Natural killer cell treated with Interleukin-12 subunit alpha and Interleukin-12 subunit beta and Interleukin-15 and Interleukin-18, amount 100 ng/mL, for 72 hours (primary cell): ENCODE measurements around the gene ELL. TPM values are rescaled to one million over a fixed set of nuclear protein-coding genes. Genes with fewer than 3 reads are reported as not detected.
"Not testable (repeated sequence)": the region's sequence is repeated elsewhere in the genome, so short reads cannot be mapped to it uniquely, and the experiment has no call there.

Source experiments
- ATAC-seq, 2 donors: fragments of 150-1000 bp; cut with Tn5 transposase in 1 of 2; sonication (Bioruptor Pico), chemical (Tn5 transposase) in 1 of 2; 2 replicates each; pipeline ENCODE4 v1.10.0; 2021
- DNase-seq: peaks from one replicate; pipeline ENCODE4 v3.0.0; 2022; ENCODE audit warnings: low spot score
- H3K27ac Mint-ChIP-seq, 2 donors: 1 replicate in 1 of 2; 2 replicates in 1 of 2; pipeline ENCODE4 v1.8.0; 2022; ENCODE audit warnings: mixed read lengths in 2 of 2, mild to moderate bottlenecking in 1 of 2, moderate library complexity in 1 of 2
- H3K27me3 Mint-ChIP-seq, 2 donors: 1 replicate in 1 of 2; 2 replicates in 1 of 2; pipeline ENCODE4 v1.8.0; 2022; ENCODE audit warnings: mixed read lengths in 2 of 2
- H3K36me3 Mint-ChIP-seq: one replicate; pipeline ENCODE4 v1.8.0; 2022; ENCODE audit warnings: mixed read lengths
- H3K4me1 Mint-ChIP-seq, 2 donors: 1 replicate in 1 of 2; 2 replicates in 1 of 2; pipeline ENCODE4 v1.8.0; 2022; ENCODE audit warnings: low read depth in 2 of 2, mixed read lengths in 2 of 2, mild to moderate bottlenecking in 1 of 2
- H3K4me3 Mint-ChIP-seq: one replicate; pipeline ENCODE4 v1.8.0; 2022; ENCODE audit warnings: mixed read lengths
- H3K9me3 Mint-ChIP-seq: 2 replicates; pipeline ENCODE4 v1.8.0; 2022; ENCODE audit warnings: mixed read lengths
- total RNA-seq, 2 donors: library from RNA; stranded (reverse); gene quantifications; one replicate each; pipeline ENCODE4 v1.2.3, GENCODE V29; 2022

The ELL gene
- total RNA-seq, 2 donors from 2014 or later = 52.3 to 75.2 TPM

DNA sequence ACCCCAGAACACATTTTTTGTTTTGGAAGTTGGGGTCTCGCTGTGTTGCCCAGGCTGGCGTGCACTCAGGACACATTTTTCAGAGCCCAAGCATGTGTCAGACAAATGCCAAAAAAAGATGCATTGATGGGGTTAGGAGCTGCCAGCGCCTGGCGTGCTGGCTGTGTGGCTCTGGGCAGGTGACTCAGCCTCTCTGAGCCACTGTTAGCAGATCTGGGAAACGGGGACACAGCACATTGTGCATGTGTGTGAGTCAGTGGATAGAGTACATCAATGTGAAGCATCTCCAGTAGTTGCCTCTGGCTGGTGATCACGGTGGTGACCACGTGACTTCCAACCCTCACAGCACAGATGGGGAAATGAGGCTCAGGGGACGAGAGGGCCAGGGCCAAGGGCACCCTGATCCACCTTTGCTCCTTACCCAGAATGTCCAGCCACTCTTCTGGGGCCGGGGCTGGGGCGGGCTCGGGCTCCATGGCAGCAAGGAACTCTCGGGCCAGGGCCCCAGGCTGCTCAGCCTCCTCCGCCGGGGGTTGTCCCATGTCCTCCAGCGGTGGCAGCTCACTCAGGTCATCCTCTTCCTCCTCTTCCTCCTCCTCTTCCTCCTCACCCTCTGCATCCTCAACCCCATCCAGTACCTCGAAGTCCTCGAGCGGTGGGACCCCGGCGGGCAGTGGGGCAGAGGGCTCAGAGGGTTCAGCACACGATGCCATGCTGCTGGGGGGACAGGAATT lies 19.6 kb upstream of the ELL start:
- no peaks in the 10 kb centered on the region for H3K36me3 Mint-ChIP-seq
- H3K9me3 Mint-ChIP-seq = no peaks in the 10 kb centered on the region
- peak overlapping the region; percentile 30 for H3K4me3 Mint-ChIP-seq
- DNase-seq (peak; percentile 40), ATAC-seq (no peak)
- H3K27me3 Mint-ChIP-seq = no peaks in the 10 kb centered on the region
- peaks cover 24 to 26% of the 10 kb centered on the region in 2 donors for H3K4me1 Mint-ChIP-seq
- peak overlapping the region in 1 of 2 donors; percentile 89 for H3K27ac Mint-ChIP-seq

DNA sequence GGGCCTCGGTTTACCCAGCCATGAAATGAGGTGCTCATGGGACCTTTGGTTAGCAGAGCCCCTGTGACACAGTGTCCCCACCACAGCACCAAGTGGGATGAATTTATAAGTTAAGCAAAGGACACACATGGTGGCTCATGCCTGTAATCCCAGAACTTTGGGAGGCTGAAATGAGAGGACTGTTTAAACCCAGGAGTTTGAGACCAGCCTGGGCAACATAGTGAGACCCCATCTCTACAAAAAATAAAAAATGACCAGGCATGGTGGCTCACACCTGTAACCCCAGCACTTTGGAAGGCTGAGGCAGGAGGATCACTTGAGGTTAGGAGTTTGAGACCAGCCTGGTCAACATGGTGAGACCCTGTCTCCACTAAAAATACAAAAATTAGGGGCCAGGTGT lies 18.3 kb upstream of the ELL start:
- DNase-seq = peak; percentile 16
- Mint-ChIP-seq H3K4me1 (peaks cover 24 to 26% of the 10 kb centered on the region in 2 donors), H3K27ac (peak overlapping the region in 1 of 2 donors; percentile 35)
- not testable (repeated sequence) for H3K4me3 Mint-ChIP-seq, H3K36me3 Mint-ChIP-seq, H3K27me3 Mint-ChIP-seq, H3K9me3 Mint-ChIP-seq, ATAC-seq

DNA sequence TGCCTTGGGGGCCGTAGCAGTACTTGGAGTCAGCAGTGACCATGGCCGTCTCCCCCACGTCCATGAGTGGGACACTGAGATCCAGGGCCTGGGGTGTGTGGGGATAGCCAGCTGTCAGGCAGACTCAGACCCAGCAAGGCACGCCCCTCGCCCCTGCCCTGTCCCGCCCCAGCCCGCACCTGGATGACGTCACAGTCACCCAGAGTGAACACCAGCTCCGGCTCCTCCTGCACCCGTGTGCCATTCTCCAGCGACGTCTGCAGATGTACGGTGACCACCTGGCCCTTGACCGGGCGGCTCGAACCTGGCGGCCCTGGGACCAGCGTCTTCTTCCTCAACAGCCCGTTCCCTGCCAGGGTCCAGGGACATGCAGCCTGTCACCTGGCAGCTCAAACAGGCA lies 17.5 kb upstream of the ELL start:
- DNase-seq (peak; percentile 51), ATAC-seq (no peak)
- no peak overlapping the region for H3K4me3 Mint-ChIP-seq
- peaks cover 22 to 24% of the 10 kb centered on the region in 2 donors for H3K4me1 Mint-ChIP-seq
- H3K36me3 Mint-ChIP-seq = no peaks in the 10 kb centered on the region
- H3K9me3 Mint-ChIP-seq = no peaks in the 10 kb centered on the region
- H3K27me3 Mint-ChIP-seq = no peaks in the 10 kb centered on the region
- H3K27ac Mint-ChIP-seq = no peak overlapping the region

DNA sequence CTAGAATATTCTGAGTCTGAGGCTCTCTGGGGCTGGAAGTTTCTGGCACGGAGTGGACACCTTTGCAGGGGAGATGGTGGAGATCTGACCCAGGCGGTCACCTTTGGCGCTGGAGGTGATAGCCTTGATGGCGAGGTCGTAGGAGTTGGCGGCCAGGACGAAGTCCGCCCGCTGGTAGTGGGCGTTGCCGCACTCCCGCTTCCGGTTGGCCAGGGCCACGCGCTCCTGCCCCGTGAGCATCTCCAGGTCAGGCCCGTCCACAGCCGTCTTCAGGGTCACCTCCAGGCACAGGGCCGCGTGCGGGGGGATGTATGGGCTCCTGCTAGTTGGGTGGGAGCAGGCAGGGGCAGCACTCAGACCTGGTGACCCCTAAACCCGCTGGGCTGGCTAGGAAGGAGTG lies 16.2 kb upstream of the ELL start:
- no peaks in the 10 kb centered on the region for H3K9me3 Mint-ChIP-seq
- peaks cover 15 to 19% of the 10 kb centered on the region in 2 donors for H3K4me1 Mint-ChIP-seq
- peak; percentile 50 for DNase-seq
- no peak for ATAC-seq
- no peaks in the 10 kb centered on the region for H3K36me3 Mint-ChIP-seq
- no peak overlapping the region for H3K4me3 Mint-ChIP-seq
- H3K27me3 Mint-ChIP-seq = no peaks in the 10 kb centered on the region
- no peak overlapping the region for H3K27ac Mint-ChIP-seq

DNA sequence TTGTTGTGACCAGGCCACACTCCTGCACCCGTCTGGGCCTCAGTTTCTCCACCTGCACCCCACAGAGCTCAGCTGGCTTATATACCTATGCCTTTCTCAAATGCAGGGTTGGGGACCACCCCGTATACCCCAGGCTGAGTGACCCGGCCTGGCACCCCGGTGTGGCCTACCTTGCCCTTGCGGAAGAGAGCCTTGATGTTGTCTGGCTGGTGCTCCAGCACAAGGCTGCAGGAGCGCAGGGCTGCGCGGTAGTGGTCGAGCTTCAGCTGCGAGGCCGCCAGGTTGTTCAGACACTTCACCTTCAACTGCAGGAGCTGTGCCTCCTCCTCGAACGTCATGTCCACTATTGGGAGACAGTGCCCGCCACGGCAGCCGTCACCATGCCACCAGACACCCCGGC lies 15.6 kb upstream of the ELL start:
- Mint-ChIP-seq H3K27me3 (no peaks in the 10 kb centered on the region), H3K36me3 (no peaks in the 10 kb centered on the region), H3K9me3 (no peaks in the 10 kb centered on the region), H3K4me1 (peaks cover 12 to 16% of the 10 kb centered on the region in 2 donors), H3K27ac (no peak overlapping the region), H3K4me3 (no peak overlapping the region)
- peak; percentile 44 for DNase-seq
- ATAC-seq = no peak

DNA sequence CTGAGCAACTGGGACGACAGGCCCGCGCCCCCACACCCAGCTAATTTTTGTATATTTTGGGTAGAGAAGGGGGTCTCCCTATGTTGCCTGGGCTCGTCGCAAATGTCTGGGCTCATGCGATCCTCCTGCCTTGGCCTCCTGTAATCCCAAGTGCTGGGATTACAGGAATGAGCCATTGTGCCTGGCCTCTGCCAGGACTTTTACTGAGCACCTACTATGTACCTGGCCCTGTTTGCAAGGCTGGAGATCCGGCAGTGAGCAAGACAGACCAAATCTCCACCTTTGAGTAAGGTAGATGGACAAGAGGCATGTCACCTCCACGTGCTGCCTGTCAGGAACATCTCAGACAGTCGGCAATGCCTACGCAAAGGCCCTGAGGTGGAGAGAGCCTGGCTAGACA lies 14.6 kb upstream of the ELL start:
- Mint-ChIP-seq H3K36me3 (no peaks in the 10 kb centered on the region), H3K4me3 (no peak overlapping the region), H3K27me3 (no peaks in the 10 kb centered on the region), H3K27ac (no peak overlapping the region), H3K4me1 (peaks cover 5 to 11% of the 10 kb centered on the region in 2 donors), H3K9me3 (no peaks in the 10 kb centered on the region)
- peak; percentile 13 for DNase-seq
- ATAC-seq = no peak

DNA sequence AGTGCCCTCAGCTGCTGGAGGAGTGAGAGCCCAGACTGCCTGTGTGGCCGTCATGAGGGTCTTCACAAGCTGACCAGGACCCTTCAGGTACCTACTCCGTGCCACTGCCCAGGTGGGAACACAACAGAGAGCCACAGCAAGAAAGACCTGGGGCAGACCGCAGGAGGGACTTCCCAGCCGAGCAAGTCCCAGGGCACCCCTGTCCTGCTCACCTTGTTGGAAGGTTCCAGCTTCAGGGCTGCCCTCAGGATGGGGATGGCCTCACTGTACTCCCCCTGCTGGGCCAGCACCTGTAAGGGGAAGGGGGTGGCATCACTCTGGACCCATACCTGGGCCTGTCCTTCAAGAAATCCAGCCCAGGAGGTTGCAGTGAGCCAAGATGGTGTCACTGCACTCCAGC lies 11.2 kb upstream of the ELL start:
- DNase-seq (peak; percentile 49), ATAC-seq (peak in 1 of 2 donors; percentile 24)
- no peak overlapping the region for H3K4me3 Mint-ChIP-seq
- peaks cover 0 to 6% of the 10 kb centered on the region in 2 donors for H3K4me1 Mint-ChIP-seq
- no peaks in the 10 kb centered on the region for H3K27me3 Mint-ChIP-seq
- H3K36me3 Mint-ChIP-seq = no peaks in the 10 kb centered on the region
- no peak overlapping the region for H3K27ac Mint-ChIP-seq
- no peaks in the 10 kb centered on the region for H3K9me3 Mint-ChIP-seq

DNA sequence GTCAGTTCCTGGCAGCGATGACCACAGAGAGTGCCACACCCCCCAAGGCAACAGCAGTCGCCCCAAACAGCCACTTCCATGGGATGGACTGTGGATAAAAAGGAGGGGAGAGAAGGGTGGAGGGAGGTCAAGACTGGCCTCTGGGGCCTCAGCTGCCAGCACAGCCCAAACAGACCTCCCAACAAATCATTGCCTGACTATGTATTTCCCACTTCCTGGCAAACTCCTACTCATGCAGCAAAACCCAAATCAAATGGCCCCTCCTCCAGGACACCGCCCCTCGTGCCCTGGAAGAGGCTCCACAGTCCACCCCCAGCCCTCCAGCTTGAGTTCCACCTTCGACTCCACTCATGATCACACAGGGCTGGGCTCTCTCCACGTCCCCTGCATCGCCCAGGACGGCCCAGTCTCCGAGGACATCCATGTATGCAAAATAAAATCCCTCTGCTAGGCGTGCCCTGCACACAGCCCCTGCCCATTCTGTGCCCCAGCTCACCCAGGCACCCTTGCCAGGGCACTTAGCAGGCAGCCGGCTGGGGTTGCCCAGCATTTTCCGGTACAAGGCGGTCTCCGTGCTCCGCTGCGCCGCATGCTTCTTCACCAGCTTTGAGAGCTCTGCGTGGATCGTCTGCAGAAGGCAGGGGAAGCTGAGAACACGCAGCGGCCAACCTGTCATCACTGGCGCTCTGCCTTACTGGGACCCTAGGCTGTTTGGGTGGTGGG lies 10.5 kb upstream of the ELL start:
- DNase-seq (peak; percentile 54), ATAC-seq (no peak)
- Mint-ChIP-seq H3K9me3 (no peaks in the 10 kb centered on the region), H3K4me1 (peaks cover 0 to 6% of the 10 kb centered on the region in 2 donors), H3K27me3 (no peaks in the 10 kb centered on the region), H3K27ac (no peak overlapping the region), H3K4me3 (no peak overlapping the region), H3K36me3 (no peaks in the 10 kb centered on the region)

DNA sequence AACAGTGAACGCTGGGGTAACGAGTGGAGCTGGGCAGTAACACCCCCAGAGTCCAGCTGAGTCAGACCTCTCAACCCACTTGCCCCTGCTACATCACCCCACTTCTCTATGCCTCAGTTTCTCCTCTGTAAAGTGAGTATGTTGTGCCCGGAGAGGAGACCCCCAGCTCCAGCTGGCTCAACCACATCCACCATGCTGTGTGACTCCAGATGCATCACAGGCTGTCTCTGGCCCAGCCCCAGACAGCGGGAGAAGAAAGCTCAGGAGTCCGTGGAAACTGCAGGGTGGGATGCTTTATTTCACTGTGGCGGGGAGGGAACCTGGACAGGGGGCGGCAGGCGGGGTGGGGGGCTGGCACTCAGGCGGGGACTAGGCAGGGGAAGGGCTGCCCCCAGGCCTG lies 9.6 kb upstream of the ELL start:
- Mint-ChIP-seq H3K4me1 (peaks cover 0 to 6% of the 10 kb centered on the region in 2 donors), H3K27me3 (no peaks in the 10 kb centered on the region), H3K36me3 (no peaks in the 10 kb centered on the region), H3K4me3 (no peak overlapping the region), H3K27ac (no peak overlapping the region), H3K9me3 (no peaks in the 10 kb centered on the region)
- DNase-seq (peak; percentile 49), ATAC-seq (no peak)

DNA sequence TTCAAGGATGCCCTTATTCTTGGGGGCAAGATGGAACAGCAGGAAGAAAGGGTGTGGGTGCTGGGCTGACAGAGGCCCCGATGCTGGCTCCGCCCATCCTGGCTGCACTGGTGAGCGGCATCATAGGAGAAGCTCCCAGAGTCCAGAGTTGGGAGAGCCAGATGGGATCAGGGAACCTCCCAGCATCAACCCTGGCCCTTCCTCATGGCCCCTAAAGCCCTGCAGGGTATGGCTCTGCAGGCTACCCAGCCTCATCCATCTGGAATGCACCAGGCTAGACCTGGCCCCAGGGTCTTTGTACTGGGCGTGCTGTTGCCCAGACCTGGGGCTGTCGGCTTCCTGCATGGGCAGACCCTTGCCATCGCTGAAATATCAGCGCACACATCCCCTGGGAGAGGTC lies 7.9 kb upstream of the ELL start:
- DNase-seq = no peak
- Mint-ChIP-seq H3K27me3 (no peaks in the 10 kb centered on the region), H3K9me3 (no peaks in the 10 kb centered on the region), H3K4me3 (no peak overlapping the region), H3K36me3 (no peaks in the 10 kb centered on the region), H3K4me1 (peaks cover 0 to 6% of the 10 kb centered on the region in 2 donors), H3K27ac (no peak overlapping the region)
- ATAC-seq = no peak

DNA sequence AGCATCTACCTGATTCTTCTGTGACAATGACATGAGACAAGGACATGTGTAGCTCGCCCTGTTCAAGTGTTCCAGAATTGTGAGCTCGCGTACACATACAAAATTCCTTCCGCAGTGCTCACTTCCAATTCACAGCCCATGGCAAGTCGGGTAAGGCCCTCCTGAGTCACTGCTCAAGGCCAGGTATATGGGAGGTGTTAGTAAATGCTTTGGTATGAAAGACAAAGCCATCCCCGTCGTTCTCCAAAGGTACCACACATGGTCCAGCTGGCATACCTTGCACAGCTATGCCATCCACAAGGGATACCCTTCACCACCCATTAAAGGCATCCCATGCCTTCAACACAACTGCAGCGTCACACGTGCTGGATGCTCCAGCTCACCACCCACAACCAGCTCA lies 4.4 kb upstream of the ELL start:
- no peak overlapping the region for H3K4me3 Mint-ChIP-seq
- no peaks in the 10 kb centered on the region for H3K36me3 Mint-ChIP-seq
- no peak overlapping the region for H3K27ac Mint-ChIP-seq
- H3K9me3 Mint-ChIP-seq = no peaks in the 10 kb centered on the region
- ATAC-seq (no peak), DNase-seq (no peak)
- no peaks in the 10 kb centered on the region for H3K27me3 Mint-ChIP-seq
- peaks cover 0 to 2% of the 10 kb centered on the region in 2 donors for H3K4me1 Mint-ChIP-seq

DNA sequence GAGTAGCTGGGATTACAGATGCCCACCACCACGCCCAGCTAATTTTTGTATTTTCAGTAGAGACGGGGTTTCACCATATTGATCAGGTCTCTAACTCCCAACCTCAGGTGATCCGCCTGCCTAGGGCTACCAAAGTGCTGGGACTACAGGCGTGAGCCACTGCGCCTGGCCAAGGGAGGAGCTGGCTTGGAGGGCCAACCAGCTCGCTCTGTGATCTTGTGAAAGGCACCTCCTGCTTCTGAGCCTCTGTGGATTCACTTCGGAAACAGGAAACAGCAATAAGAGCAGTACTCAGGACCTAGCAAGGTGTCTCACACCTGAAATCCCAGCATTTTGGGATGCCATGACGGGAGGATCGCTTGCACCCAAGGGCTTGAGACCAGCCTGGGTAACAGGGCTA lies 2.0 kb upstream of the ELL start:
- Mint-ChIP-seq H3K27ac (peak overlapping the region; percentile 69 to 86), H3K27me3 (no peaks in the 10 kb centered on the region), H3K9me3 (no peaks in the 10 kb centered on the region), H3K4me3 (no peak overlapping the region), H3K4me1 (peaks cover 9 to 16% of the 10 kb centered on the region in 2 donors), H3K36me3 (no peaks in the 10 kb centered on the region)
- ATAC-seq (no peak), DNase-seq (no peak)

DNA sequence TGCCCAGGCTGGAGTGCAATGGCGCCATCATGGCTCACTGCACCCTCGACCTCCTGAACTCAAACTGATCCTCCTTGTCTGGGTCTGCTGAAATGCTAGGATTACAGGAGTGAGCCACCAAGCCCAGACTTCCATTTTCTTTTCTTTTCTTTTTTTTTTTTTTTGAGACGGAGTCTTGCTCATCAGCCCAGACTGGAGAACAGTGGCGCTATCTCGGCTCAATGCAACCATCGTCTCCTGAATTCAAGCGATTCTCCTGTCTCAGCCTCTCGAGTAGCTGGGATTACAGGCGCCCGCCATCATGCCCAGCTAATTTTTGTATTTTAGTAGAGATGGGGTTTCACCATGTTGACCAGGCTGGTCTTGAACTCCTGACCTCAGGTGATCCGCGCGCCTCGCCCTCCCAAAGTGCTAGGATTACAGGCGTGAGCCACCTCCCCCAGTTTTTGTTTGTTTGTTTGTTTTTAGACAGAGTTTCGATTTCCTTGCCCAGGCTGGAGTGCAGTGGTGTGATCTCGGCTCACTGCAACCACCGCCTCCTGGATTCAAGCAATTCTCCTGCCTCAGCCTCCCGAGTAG lies 1.1 kb upstream of the ELL start:
- ATAC-seq = not testable (repeated sequence)
- H3K27ac Mint-ChIP-seq = peak overlapping the region; percentile 69 to 86

More for the DNA sequence above, 1.1 kb upstream of the ELL start:
- H3K27me3 Mint-ChIP-seq, H3K9me3 Mint-ChIP-seq, DNase-seq, H3K36me3 Mint-ChIP-seq: not testable (repeated sequence)
- peak overlapping the region; percentile 89 for H3K4me3 Mint-ChIP-seq
- H3K4me1 Mint-ChIP-seq = peaks cover 9 to 19% of the 10 kb centered on the region in 2 donors
